Mesenchymal stem cell (in vitro differentiated cells and primary cell): ENCODE data around the gene POU6F2.

Experiments used
- DNase-seq: peaks from one replicate; pipeline ENCODE4 v3.0.0-alpha.2; 2013
- H2AFZ ChIP-seq: one replicate; pipeline ENCODE4 v1.6.1; 2013; ENCODE audit warnings: low read depth, mild to moderate bottlenecking, control low read depth, inconsistent platforms, low read length, moderate library complexity
- H2AK5ac ChIP-seq: 2 replicates; pipeline ENCODE4 v1.6.1; 2013; ENCODE audit warnings: low read length, moderate library complexity, mild to moderate bottlenecking, inconsistent platforms; ENCODE audit not compliant: severe bottlenecking
- H2BK120ac ChIP-seq: one replicate; pipeline ENCODE4 v1.6.1; 2013; ENCODE audit warnings: low read depth, mild to moderate bottlenecking, inconsistent platforms, low read length, moderate library complexity
- H2BK12ac ChIP-seq, 2 experiments: one replicate each; pipeline ENCODE4 v1.6.1; 2013; ENCODE audit warnings: inconsistent platforms in 2 of 2, low read length in 2 of 2, mild to moderate bottlenecking in 2 of 2, moderate library complexity in 2 of 2, control low read depth in 1 of 2
- H2BK15ac ChIP-seq: one replicate; pipeline ENCODE4 v1.6.1; 2013; ENCODE audit warnings: mild to moderate bottlenecking, low read depth, inconsistent platforms; ENCODE audit not compliant: poor library complexity, severe bottlenecking
- H2BK5ac ChIP-seq: 2 replicates; pipeline ENCODE4 v1.6.1; 2013; ENCODE audit warnings: low read depth, mild to moderate bottlenecking, low read length, control low read depth, inconsistent platforms; ENCODE audit not compliant: poor library complexity, severe bottlenecking
- H3K14ac ChIP-seq, 2 experiments: one replicate each; pipeline ENCODE4 v1.6.1; 2013; ENCODE audit warnings: inconsistent platforms in 2 of 2, low read length in 2 of 2, control low read depth in 1 of 2, mild to moderate bottlenecking in 1 of 2, moderate library complexity in 1 of 2
- H3K18ac ChIP-seq, 2 experiments: one replicate each; pipeline ENCODE4 v1.6.1; 2013; ENCODE audit warnings: inconsistent platforms in 2 of 2, low read length in 2 of 2, control low read depth in 1 of 2, low read depth in 1 of 2, mild to moderate bottlenecking in 1 of 2
- H3K23ac ChIP-seq, 2 experiments: one replicate each; pipeline ENCODE4 v1.6.1; 2013; ENCODE audit warnings: inconsistent platforms in 2 of 2, low read length in 2 of 2, mild to moderate bottlenecking in 2 of 2, moderate library complexity in 2 of 2, control low read depth in 1 of 2
- H3K27ac ChIP-seq: 2 replicates; pipeline ENCODE4 v1.5.1; 2013; ENCODE audit warnings: mild to moderate bottlenecking, moderate library complexity, low read length, control low read depth, inconsistent platforms; ENCODE audit not compliant: poor library complexity, severe bottlenecking
- H3K27me3 ChIP-seq, 2 experiments: 2 replicates each; pipeline versions ENCODE4 v1.6.1 to v1.7.0; 2013; ENCODE audit warnings: low read length in 2 of 2, mild to moderate bottlenecking in 2 of 2, moderate library complexity in 2 of 2, control low read depth in 1 of 2, inconsistent platforms in 1 of 2; ENCODE audit not compliant: control insufficient read depth in 1 of 2, insufficient read depth in 1 of 2
- H3K36me3 ChIP-seq, 2 experiments: 2 replicates each; pipeline versions ENCODE4 v1.6.1 to v1.7.0; 2013; ENCODE audit warnings: low read length in 2 of 2, control low read depth in 1 of 2, inconsistent platforms in 1 of 2, low read depth in 1 of 2, mild to moderate bottlenecking in 1 of 2; ENCODE audit not compliant: insufficient read depth in 2 of 2, control insufficient read depth in 1 of 2
- H3K4ac ChIP-seq, 2 experiments: one replicate each; pipeline ENCODE4 v1.6.1; 2013; ENCODE audit warnings: inconsistent platforms in 2 of 2, low read length in 2 of 2, mild to moderate bottlenecking in 2 of 2, moderate library complexity in 2 of 2, control low read depth in 1 of 2, low read depth in 1 of 2
- H3K4me1 ChIP-seq: 2 replicates; pipeline ENCODE4 v1.6.1; 2013; ENCODE audit warnings: low read depth, low read length, control low read depth; ENCODE audit not compliant: control insufficient read depth, insufficient read depth
- H3K4me2 ChIP-seq: 2 replicates; pipeline ENCODE4 v1.6.1; 2013; ENCODE audit warnings: low read length, mild to moderate bottlenecking, inconsistent platforms; ENCODE audit not compliant: poor library complexity, severe bottlenecking
- H3K4me3 ChIP-seq, 2 experiments: 2 replicates each; pipeline versions ENCODE4 v1.5.1 to v1.7.0; 2013; ENCODE audit warnings: low read length in 2 of 2, mild to moderate bottlenecking in 2 of 2, control low read depth in 1 of 2, low read depth in 1 of 2; ENCODE audit not compliant: insufficient read depth in 1 of 2
- H3K79me1 ChIP-seq: replicated peaks from 2 replicates; pipeline ENCODE4 v1.6.1; 2013; ENCODE audit warnings: mild to moderate bottlenecking, control low read depth, low read length, inconsistent platforms; ENCODE audit not compliant: poor library complexity, severe bottlenecking
- H3K9ac ChIP-seq: 2 replicates; pipeline ENCODE4 v1.7.0; 2013; ENCODE audit warnings: mild to moderate bottlenecking, low read length, moderate library complexity
- H3K9me3 ChIP-seq: 2 replicates; pipeline ENCODE4 v1.7.0; 2013; ENCODE audit warnings: mild to moderate bottlenecking, low read length; ENCODE audit not compliant: control insufficient read depth
- H4K8ac ChIP-seq: one replicate; pipeline ENCODE4 v1.6.1; 2013; ENCODE audit warnings: inconsistent platforms, mild to moderate bottlenecking, low read length, moderate library complexity
- H4K91ac ChIP-seq: one replicate; pipeline ENCODE4 v1.6.1; 2013; ENCODE audit warnings: mild to moderate bottlenecking, low read length, inconsistent platforms
- WGBS: methylation state at CpG from one replicate; pipeline ENCODE4 v1.1.7; 2013; ENCODE audit warnings: mixed read lengths; 5-methylcytosine and 5-hydroxymethylcytosine counted together

Gene POU6F2

GRCh38 chr7:39336442-39336841, 358.7 kb downstream of the POU6F2 start:
- no peak for DNase-seq
- no peak overlapping the region for H3K4me3 ChIP-seq

GRCh38 chr7:39338716-39339115, 361.0 kb downstream of the POU6F2 start:
- H3K9me3 ChIP-seq, result no peaks in the 10 kb centered on the region
- no peak overlapping the region for H3K4me3 ChIP-seq
- H3K23ac ChIP-seq, result no peak overlapping the region
- H3K4me1 ChIP-seq, result no peaks in the 10 kb centered on the region
- no peak overlapping the region for H3K9ac ChIP-seq
- peaks cover 0 to 12% of the 10 kb centered on the region in 2 experiments for H3K27me3 ChIP-seq
- no peak overlapping the region for H3K4ac ChIP-seq
- H2BK15ac ChIP-seq, result no peak overlapping the region
- no peak for DNase-seq
- H3K36me3 ChIP-seq, result no peaks in the 10 kb centered on the region
- no peak overlapping the region for H4K8ac ChIP-seq
- H2AK5ac ChIP-seq, result no peak overlapping the region
- H4K91ac ChIP-seq, result no peak overlapping the region
- no peaks in the 10 kb centered on the region for H3K79me1 ChIP-seq
- H3K14ac ChIP-seq, result no peak overlapping the region
- no peak overlapping the region for H3K18ac ChIP-seq
- H3K27ac ChIP-seq, result no peak overlapping the region
- no peak overlapping the region for H2AFZ ChIP-seq
- 82% methylated on average over 2 of the region's 2 CpGs for WGBS
- H3K4me2 ChIP-seq, result no peak overlapping the region
- no peak overlapping the region for H2BK5ac ChIP-seq
- no peak overlapping the region for H2BK12ac ChIP-seq
- no peak overlapping the region for H2BK120ac ChIP-seq

More at GRCh38 chr7:39336442-39336841, 358.7 kb downstream of the POU6F2 start:
- H2AFZ ChIP-seq, result no peak overlapping the region
- H3K18ac ChIP-seq, result no peak overlapping the region
- no peak overlapping the region for H4K8ac ChIP-seq
- no peak overlapping the region for H2BK15ac ChIP-seq
- H3K27ac ChIP-seq, result no peak overlapping the region
- no peak overlapping the region for H2BK12ac ChIP-seq
- no peak overlapping the region for H3K4me2 ChIP-seq
- peaks cover 0 to 12% of the 10 kb centered on the region in 2 experiments for H3K27me3 ChIP-seq
- no peak overlapping the region for H3K14ac ChIP-seq
- H2BK120ac ChIP-seq, result no peak overlapping the region
- no peaks in the 10 kb centered on the region for H3K36me3 ChIP-seq
- no peak overlapping the region for H2BK5ac ChIP-seq
- no peaks in the 10 kb centered on the region for H3K4me1 ChIP-seq
- WGBS, result 50% methylated on average over 1 of the region's 2 CpGs
- H3K9ac ChIP-seq, result no peak overlapping the region
- H3K9me3 ChIP-seq, result no peaks in the 10 kb centered on the region
- no peaks in the 10 kb centered on the region for H3K79me1 ChIP-seq
- H3K4ac ChIP-seq, result no peak overlapping the region
- no peak overlapping the region for H4K91ac ChIP-seq
- H3K23ac ChIP-seq, result no peak overlapping the region
- no peak overlapping the region for H2AK5ac ChIP-seq

GRCh38 chr7:39339591-39339990, 361.9 kb downstream of the POU6F2 start:
- no peak overlapping the region for H2BK120ac ChIP-seq
- H3K9me3 ChIP-seq, result no peaks in the 10 kb centered on the region
- WGBS, result 85% methylated on average over 10 of the region's 10 CpGs

GRCh38 chr7:39341083-39341482, 363.4 kb downstream of the POU6F2 start:
- H2BK120ac ChIP-seq, result no peak overlapping the region
- no peaks in the 10 kb centered on the region for H3K79me1 ChIP-seq
- H2BK12ac ChIP-seq, result no peak overlapping the region
- no peak overlapping the region for H3K18ac ChIP-seq
- H3K9ac ChIP-seq, result no peak overlapping the region
- no peak overlapping the region for H3K4me3 ChIP-seq
- H2AFZ ChIP-seq, result no peak overlapping the region
- H3K9me3 ChIP-seq, result no peaks in the 10 kb centered on the region
- H3K4ac ChIP-seq, result no peak overlapping the region
- DNase-seq, result no peak
- H3K23ac ChIP-seq, result no peak overlapping the region
- H2BK15ac ChIP-seq, result no peak overlapping the region
- no peak overlapping the region for H2AK5ac ChIP-seq
- no peak overlapping the region for H2BK5ac ChIP-seq
- peaks cover 0 to 5% of the 10 kb centered on the region in 2 experiments for H3K27me3 ChIP-seq
- no peak overlapping the region for H3K27ac ChIP-seq
- WGBS, result 82% methylated on average over 5 of the region's 5 CpGs
- H3K4me1 ChIP-seq, result no peaks in the 10 kb centered on the region
- no peak overlapping the region for H3K4me2 ChIP-seq
- no peak overlapping the region for H3K14ac ChIP-seq
- H4K8ac ChIP-seq, result no peak overlapping the region
- no peak overlapping the region for H4K91ac ChIP-seq
- no peaks in the 10 kb centered on the region for H3K36me3 ChIP-seq

More at GRCh38 chr7:39339591-39339990, 361.9 kb downstream of the POU6F2 start:
- Histone ChIP-seq H3K27ac (no peak overlapping the region), H2BK5ac (no peak overlapping the region), H3K4me1 (no peaks in the 10 kb centered on the region), H2BK12ac (no peak overlapping the region), H2AK5ac (no peak overlapping the region), H3K18ac (no peak overlapping the region), H2AFZ (no peak overlapping the region), H3K23ac (no peak overlapping the region), H2BK15ac (no peak overlapping the region), H3K36me3 (no peaks in the 10 kb centered on the region), H3K79me1 (no peaks in the 10 kb centered on the region), H3K9ac (no peak overlapping the region), H4K8ac (no peak overlapping the region), H3K4me3 (peak overlapping the region in 1 of 2 experiments; percentile 18), H3K4me2 (no peak overlapping the region), H4K91ac (no peak overlapping the region), H3K14ac (no peak overlapping the region), H3K27me3 (peaks cover 0 to 12% of the 10 kb centered on the region in 2 experiments), H3K4ac (no peak overlapping the region)
- no peak for DNase-seq
